Endodermal cell (in vitro differentiated cells): ENCODE measurements around the gene OSER1. TPM values are rescaled to one million over a fixed set of nuclear protein-coding genes. Genes with fewer than 3 reads are reported as not detected.
"Not testable (repeated sequence)": the region's sequence is repeated elsewhere in the genome, so short reads cannot be mapped to it uniquely, and the experiment has no call there.

Source experiments
- DNase-seq: peaks from one replicate; pipeline ENCODE4 v3.0.0-alpha.2; 2017
- H3K27ac ChIP-seq: 2 replicates; pipeline ENCODE4 v1.5.1; 2013; ENCODE audit warnings: mild to moderate bottlenecking, low read depth, low read length, moderate library complexity
- H3K27me3 ChIP-seq: 2 replicates; pipeline ENCODE4 v1.6.1; 2013; ENCODE audit warnings: mild to moderate bottlenecking, low read length, moderate library complexity; ENCODE audit not compliant: insufficient read depth, control insufficient read depth, poor library complexity, severe bottlenecking
- H3K36me3 ChIP-seq: 2 replicates; pipeline ENCODE4 v1.7.0; 2013; ENCODE audit warnings: mild to moderate bottlenecking, low read length, moderate library complexity; ENCODE audit not compliant: control insufficient read depth, insufficient read depth
- H3K4me1 ChIP-seq: one replicate; pipeline ENCODE4 v1.7.0; 2013; ENCODE audit warnings: low read length; ENCODE audit not compliant: control insufficient read depth, insufficient read depth
- H3K4me3 ChIP-seq: 2 replicates; pipeline ENCODE4 v1.5.1; 2013; ENCODE audit warnings: mild to moderate bottlenecking, low read length, moderate library complexity
- H3K9ac ChIP-seq: 2 replicates; pipeline ENCODE4 v1.6.1; 2013; ENCODE audit warnings: mild to moderate bottlenecking, low read length, moderate library complexity; ENCODE audit not compliant: poor library complexity, severe bottlenecking; ENCODE audit errors: extremely low read depth
- H3K9me3 ChIP-seq: 2 replicates; pipeline ENCODE4 v1.6.1; 2013; ENCODE audit warnings: mild to moderate bottlenecking, low read length, moderate library complexity; ENCODE audit not compliant: control insufficient read depth
- H3K27ac Mint-ChIP-seq: 2 replicates; pipeline ENCODE4 v1.8.0; 2020; ENCODE audit warnings: mixed read lengths
- H3K27me3 Mint-ChIP-seq: 2 replicates; pipeline ENCODE4 v1.8.0; 2021; ENCODE audit warnings: mild to moderate bottlenecking, mixed read lengths; ENCODE audit not compliant: insufficient read depth
- H3K36me3 Mint-ChIP-seq: 2 replicates; pipeline ENCODE4 v1.8.0; 2020; ENCODE audit warnings: low read depth, mixed read lengths
- H3K4me1 Mint-ChIP-seq: 2 replicates; pipeline ENCODE4 v1.8.0; 2020; ENCODE audit warnings: mixed read lengths
- H3K4me3 Mint-ChIP-seq: 2 replicates; pipeline ENCODE4 v1.8.0; 2020; ENCODE audit warnings: mild to moderate bottlenecking, moderate library complexity, mixed read lengths
- H3K9me3 Mint-ChIP-seq: 2 replicates; pipeline ENCODE4 v1.8.0; 2020; ENCODE audit warnings: mild to moderate bottlenecking, mixed read lengths
- WGBS, 2 experiments: methylation state at CpG; one replicate each; pipeline versions ENCODE4 v1.1.5 to v1.1.7; 2013; ENCODE audit warnings: missing lambda C conversion rate in 2 of 2, mixed read lengths in 1 of 2; ENCODE audit not compliant: insufficient coverage in 1 of 2, insufficient read length in 1 of 2; 5-methylcytosine and 5-hydroxymethylcytosine counted together
- total RNA-seq, 2 donors: library from RNA; stranded (reverse); fragmentation: NEBNext Ultra II Directional in 1 of 2; extraction: Animal tissue kit (Norgen Biotek cat#: 25700) in 1 of 2; gene quantifications; 2 replicates in 1 of 2; 3 replicates in 1 of 2; pipeline ENCODE4 v1.2.1, GENCODE V29; 2021
- TF ChIP-seq, protein P1 (sequence below): fragments of 200-600 bp; sonication (generic); conservative IDR thresholded peaks from 2 replicates; pipeline ENCODE4 v1.5.0; 2021; ENCODE audit warnings: antibody characterized with exemption, mild to moderate bottlenecking

OSER1 gene
- total RNA-seq, 2 donors from 2014 or later: 34.2 to 38.7 TPM

DNA sequence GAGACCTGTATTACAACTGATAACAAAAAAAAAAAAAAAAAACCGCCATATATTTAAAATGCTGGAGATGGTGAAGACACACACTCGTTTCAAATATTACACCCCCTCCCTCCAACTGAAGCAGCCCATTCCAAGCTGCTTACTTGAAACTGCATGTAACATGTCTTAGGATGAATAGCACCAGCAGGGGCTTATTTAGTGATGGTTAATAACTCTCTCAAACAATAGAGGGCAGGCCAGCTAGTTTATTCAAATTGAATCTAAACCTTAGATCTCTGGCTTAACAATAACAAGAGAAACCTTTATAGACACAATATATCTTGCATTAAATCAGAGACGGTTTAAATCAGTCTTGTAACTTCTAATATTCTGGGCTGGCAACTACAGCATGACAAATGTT lies 14.3 kb downstream of the OSER1 start:
- WGBS, 2 experiments: 86 to 93% methylated on average over 1 to 2 of the region's 3 CpGs
- TF ChIP-seq, protein P1, sequence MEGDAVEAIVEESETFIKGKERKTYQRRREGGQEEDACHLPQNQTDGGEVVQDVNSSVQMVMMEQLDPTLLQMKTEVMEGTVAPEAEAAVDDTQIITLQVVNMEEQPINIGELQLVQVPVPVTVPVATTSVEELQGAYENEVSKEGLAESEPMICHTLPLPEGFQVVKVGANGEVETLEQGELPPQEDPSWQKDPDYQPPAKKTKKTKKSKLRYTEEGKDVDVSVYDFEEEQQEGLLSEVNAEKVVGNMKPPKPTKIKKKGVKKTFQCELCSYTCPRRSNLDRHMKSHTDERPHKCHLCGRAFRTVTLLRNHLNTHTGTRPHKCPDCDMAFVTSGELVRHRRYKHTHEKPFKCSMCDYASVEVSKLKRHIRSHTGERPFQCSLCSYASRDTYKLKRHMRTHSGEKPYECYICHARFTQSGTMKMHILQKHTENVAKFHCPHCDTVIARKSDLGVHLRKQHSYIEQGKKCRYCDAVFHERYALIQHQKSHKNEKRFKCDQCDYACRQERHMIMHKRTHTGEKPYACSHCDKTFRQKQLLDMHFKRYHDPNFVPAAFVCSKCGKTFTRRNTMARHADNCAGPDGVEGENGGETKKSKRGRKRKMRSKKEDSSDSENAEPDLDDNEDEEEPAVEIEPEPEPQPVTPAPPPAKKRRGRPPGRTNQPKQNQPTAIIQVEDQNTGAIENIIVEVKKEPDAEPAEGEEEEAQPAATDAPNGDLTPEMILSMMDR: no peak
- H3K27ac ChIP-seq: no peak overlapping the region

DNA sequence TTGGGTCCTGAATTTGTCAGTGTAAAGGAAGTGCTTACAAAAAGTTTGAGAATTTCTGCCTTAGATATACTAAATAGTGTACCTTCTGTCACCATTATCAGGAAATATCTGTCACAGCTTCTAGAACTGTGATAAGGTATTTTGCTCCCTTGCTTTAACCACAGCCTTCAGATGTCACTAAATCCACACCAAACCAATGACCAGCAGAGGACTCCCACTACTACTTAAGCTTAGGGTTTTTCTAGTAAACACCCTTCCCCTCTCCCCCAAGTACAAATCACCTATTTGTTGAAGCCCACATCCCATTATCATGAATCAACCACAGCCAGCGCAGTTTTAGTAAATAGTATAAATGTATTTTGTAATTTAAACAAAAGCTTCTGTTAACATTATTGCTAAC lies 15.0 kb downstream of the OSER1 start:
- peaks cover 40% of the 10 kb centered on the region for H3K36me3 Mint-ChIP-seq
- H3K27ac ChIP-seq: no peak overlapping the region
- no peak overlapping the region for H3K4me3 ChIP-seq
- H3K4me1 ChIP-seq: peaks cover 2% of the 10 kb centered on the region
- H3K9ac ChIP-seq: no peak overlapping the region
- WGBS, 2 experiments: no CpG with 5 or more reads among the region's 1 CpG
- H3K4me3 Mint-ChIP-seq: no peak overlapping the region
- no peaks in the 10 kb centered on the region for H3K27me3 ChIP-seq
- DNase-seq: no peak
- no peaks in the 10 kb centered on the region for H3K27me3 Mint-ChIP-seq
- peak overlapping the region; percentile 49 for H3K27ac Mint-ChIP-seq
- peaks cover 48% of the 10 kb centered on the region for H3K36me3 ChIP-seq
- no peaks in the 10 kb centered on the region for H3K9me3 ChIP-seq
- no peaks in the 10 kb centered on the region for H3K9me3 Mint-ChIP-seq
- H3K4me1 Mint-ChIP-seq: peaks cover 5% of the 10 kb centered on the region
- TF ChIP-seq, protein P1: no peak

More for the DNA sequence above, 14.3 kb downstream of the OSER1 start:
- Mint-ChIP-seq H3K27me3 (no peaks in the 10 kb centered on the region), H3K9me3 (no peaks in the 10 kb centered on the region), H3K36me3 (peaks cover 45% of the 10 kb centered on the region), H3K4me3 (no peak overlapping the region), H3K27ac (no peak overlapping the region), H3K4me1 (peaks cover 5% of the 10 kb centered on the region)
- Histone ChIP-seq H3K27me3 (no peaks in the 10 kb centered on the region), H3K9me3 (no peaks in the 10 kb centered on the region), H3K9ac (no peak overlapping the region), H3K4me1 (peaks cover 2% of the 10 kb centered on the region), H3K36me3 (peaks cover 55% of the 10 kb centered on the region), H3K4me3 (no peak overlapping the region)
- DNase-seq: no peak

GRCh38 chr20:44193801-44194200 lies 16.8 kb downstream of the OSER1 start:
- H3K27me3 Mint-ChIP-seq: no peaks in the 10 kb centered on the region

GRCh38 chr20:44191640-44192039 lies 18.9 kb downstream of the OSER1 start:
- not testable (repeated sequence) for H3K27me3 Mint-ChIP-seq

More at GRCh38 chr20:44193801-44194200, 16.8 kb downstream of the OSER1 start:
- peaks cover 30% of the 10 kb centered on the region for H3K36me3 ChIP-seq
- no peak overlapping the region for H3K27ac ChIP-seq
- TF ChIP-seq, protein P1: no peak
- no peaks in the 10 kb centered on the region for H3K27me3 ChIP-seq
- Mint-ChIP-seq H3K4me3 (no peak overlapping the region), H3K27ac (no peak overlapping the region), H3K4me1 (peaks cover 5% of the 10 kb centered on the region), H3K36me3 (peaks cover 22% of the 10 kb centered on the region), H3K9me3 (no peaks in the 10 kb centered on the region)
- WGBS, 2 experiments: 96 to 100% methylated on average over 1 to 2 of the region's 2 CpGs
- DNase-seq: no peak
- no peak overlapping the region for H3K4me3 ChIP-seq
- H3K9ac ChIP-seq: no peak overlapping the region
- no peaks in the 10 kb centered on the region for H3K9me3 ChIP-seq
- H3K4me1 ChIP-seq: peaks cover 2% of the 10 kb centered on the region

More at GRCh38 chr20:44191640-44192039, 18.9 kb downstream of the OSER1 start:
- not testable (repeated sequence) for H3K4me3 ChIP-seq, H3K4me3 Mint-ChIP-seq, H3K27me3 ChIP-seq, H3K27ac Mint-ChIP-seq, H3K9me3 Mint-ChIP-seq, DNase-seq, H3K9me3 ChIP-seq, H3K9ac ChIP-seq, H3K36me3 Mint-ChIP-seq, H3K27ac ChIP-seq
- Histone ChIP-seq H3K4me1 (peaks cover 11% of the 10 kb centered on the region), H3K36me3 (peaks cover 11% of the 10 kb centered on the region)
- WGBS, 2 experiments: 94% methylated on average over 5 of the region's 5 CpGs; no CpG with 5 or more reads in 1 of the 2 experiments
- peaks cover 20% of the 10 kb centered on the region for H3K4me1 Mint-ChIP-seq
